GM12801 (cell line): Measurements from ENCODE around the gene MYO18A.

Experiments
- TF ChIP-seq, protein P1 (sequence below): IDR thresholded peaks from one replicate; pipeline ENCODE4 v1.5.1; 2011; ENCODE audit warnings: control low read depth; ENCODE audit not compliant: insufficient read length; ENCODE audit errors: extremely low read depth

MYO18A gene

DNA sequence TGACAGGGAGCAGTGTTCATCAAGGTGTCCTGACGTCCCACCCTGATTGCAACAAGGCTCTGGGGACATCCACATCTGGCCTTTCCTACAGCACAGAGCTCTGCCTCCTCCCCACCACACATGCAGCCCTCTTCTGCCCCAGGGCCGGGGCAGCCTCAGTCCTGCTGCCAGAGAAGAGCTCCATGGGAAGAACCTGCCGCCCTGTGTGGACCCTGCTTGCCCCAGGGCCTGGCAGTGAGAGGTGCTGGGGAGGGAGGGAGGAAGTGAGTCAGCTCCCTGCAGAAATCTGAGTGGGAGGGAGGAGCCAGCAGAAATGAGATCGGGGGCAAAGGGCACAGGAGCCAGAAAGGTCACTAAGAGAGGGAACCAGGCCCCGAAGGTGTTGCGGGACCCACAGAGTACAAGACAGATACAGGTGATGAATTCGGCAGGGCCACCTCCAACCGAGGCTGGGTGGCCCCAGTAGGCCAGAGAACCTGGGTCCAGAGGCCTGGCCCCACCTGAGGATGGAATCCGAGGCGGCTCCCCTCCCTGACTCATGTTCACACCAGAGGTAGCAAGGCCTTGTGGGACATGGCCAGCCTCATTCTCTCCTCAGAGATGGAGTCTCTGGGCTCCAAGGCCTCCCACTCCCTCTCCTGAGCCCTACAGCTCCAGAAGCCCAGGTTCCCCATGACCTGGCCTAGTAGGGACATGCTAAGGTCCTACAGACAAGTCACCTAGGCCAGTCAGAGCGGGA lies 24.8 kb downstream of the MYO18A start:
- TF ChIP-seq, protein P1, sequence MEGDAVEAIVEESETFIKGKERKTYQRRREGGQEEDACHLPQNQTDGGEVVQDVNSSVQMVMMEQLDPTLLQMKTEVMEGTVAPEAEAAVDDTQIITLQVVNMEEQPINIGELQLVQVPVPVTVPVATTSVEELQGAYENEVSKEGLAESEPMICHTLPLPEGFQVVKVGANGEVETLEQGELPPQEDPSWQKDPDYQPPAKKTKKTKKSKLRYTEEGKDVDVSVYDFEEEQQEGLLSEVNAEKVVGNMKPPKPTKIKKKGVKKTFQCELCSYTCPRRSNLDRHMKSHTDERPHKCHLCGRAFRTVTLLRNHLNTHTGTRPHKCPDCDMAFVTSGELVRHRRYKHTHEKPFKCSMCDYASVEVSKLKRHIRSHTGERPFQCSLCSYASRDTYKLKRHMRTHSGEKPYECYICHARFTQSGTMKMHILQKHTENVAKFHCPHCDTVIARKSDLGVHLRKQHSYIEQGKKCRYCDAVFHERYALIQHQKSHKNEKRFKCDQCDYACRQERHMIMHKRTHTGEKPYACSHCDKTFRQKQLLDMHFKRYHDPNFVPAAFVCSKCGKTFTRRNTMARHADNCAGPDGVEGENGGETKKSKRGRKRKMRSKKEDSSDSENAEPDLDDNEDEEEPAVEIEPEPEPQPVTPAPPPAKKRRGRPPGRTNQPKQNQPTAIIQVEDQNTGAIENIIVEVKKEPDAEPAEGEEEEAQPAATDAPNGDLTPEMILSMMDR, result no peak

DNA sequence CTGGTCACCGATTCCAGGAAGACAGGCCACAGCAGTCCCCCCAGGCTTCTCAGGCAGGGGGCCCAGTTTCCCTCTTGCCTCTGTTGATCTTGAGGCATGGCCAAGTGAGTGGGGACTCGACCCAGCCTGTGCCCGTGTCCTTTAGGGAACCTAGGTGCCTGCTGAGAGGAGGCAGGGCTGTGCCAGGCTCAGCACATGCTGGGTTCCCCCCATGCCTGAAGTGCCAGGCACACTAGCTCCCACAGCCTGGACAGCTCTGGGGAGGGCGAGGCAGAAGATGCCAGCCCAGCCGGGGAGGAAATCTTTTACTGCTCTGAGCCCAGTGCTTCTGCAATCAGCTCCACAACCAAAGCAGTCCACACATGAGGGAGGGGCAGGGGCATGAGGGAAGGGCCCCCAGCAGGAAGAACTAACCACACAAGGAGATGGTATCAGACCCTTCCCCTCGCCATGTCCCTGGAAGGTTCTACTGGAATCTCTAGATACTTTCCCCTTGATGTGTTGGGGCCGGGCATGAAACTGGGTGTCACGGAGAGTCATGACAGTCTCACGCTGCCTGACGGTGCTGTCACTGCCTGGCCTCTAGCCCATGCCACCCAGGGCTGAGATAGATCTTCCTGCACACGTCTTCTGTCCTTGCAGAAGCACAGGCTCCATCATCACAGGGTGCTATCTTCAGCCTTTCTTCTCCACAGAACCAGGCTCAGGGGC lies 25.5 kb downstream of the MYO18A start:
- TF ChIP-seq, protein P1, result no peak

GRCh38 chr17:29151567-29151966 lies 28.6 kb downstream of the MYO18A start:
- TF ChIP-seq, protein P1, result no peak

DNA sequence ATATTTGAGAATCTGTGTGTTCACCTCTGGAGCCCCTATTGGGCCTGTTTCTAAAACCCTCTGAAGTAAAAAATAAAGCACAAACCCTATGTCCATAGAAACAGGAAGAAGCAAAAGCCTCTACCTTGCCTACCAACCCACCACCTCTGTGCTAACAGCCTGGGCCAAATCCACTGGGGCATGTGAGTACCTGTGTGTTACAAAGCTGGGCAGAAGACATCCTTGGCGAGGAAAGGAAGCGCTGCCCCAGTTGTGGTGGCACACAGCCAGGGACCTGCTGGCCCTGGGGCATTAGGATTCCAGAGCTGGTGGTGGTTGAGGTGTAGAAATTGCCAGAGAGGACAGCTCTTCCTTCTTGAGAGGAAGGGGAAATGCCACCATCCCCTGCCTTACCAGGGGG lies 30.0 kb downstream of the MYO18A start:
- TF ChIP-seq, protein P1, result no peak

- TF ChIP-seq, protein P1, result no peak
Observed at GRCh38 chr17:29149431-29150064, 30.6 kb downstream of the MYO18A start.

GRCh38 chr17:29148790-29149430 lies 31.3 kb downstream of the MYO18A start:
- TF ChIP-seq, protein P1, result no peak

DNA sequence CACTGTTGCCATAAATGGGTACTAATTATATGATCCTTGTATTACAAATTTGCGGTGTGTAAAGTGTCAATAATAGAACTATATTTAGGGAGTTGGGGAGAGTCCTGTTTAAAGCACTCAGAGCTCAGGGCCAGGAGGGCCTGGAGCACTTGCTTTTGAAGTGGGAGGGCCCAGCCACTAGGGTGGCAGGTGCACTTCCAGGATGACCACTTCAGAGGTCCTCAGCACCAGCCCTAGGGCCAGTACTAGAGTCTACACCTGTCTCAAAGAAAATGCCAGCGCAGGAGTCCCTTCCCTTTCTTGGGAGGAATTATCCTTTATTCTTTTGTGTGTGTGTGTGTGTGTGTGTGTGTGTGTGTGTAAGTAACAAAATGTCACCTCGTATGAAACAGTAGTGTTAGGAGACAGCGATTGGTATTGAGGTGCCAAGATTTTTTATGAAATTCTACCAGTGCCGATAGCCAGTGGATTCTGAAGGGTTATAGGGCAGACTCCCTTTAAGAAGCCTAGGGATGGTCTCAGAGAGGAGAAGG lies 31.9 kb downstream of the MYO18A start:
- TF ChIP-seq, protein P1, result no peak
